Measurements from ENCODE around the gene FGF18. TPM values are rescaled to one million over a fixed set of nuclear protein-coding genes. Genes with fewer than 3 reads are reported as not detected.

FGF18 gene
- total RNA-seq, 1 donor from 2014 or later: 1.7 TPM

DNA sequence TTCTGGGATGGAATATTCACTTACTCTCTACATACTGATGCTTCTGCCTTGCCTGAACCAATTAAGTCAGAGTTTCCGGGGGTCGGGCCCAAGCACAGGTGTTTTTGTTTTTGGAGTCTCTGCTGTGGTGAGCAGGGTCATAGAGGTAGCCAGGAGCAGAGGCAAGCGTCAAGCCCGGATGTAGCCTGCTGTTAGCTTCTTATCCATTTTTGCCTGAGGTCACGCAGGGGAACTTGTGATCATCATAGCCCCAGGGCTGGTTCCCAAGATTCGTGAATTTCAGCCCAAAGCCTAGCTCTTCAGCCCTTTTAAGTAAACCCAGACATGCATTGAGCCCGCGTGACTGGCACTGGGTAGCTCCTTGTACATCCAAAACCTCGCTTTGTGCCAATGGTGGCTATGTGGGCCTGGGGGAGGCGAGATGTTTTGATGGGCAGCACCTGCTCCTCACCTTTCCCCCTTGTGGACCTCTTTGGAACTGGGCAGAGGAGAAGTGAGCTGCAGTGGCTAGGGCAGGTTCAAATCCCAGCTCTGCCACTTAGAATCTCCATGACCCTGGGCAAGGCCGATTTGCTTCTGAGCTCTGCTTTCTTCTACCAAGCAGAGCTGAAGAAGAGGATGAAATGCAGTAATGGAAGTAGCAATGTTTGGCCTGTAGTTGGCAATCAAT is 33.7 kb downstream of the FGF18 start:
- H3K27ac Mint-ChIP-seq: peak overlapping the region; percentile 70
- no peak for DNase-seq (ENCODE audit: extremely low spot score, unreplicated experiment)
- no peaks in the 10 kb centered on the region for H3K9me3 Mint-ChIP-seq
- no peaks in the 10 kb centered on the region for H3K36me3 Mint-ChIP-seq
- peak; percentile 33 for TF ChIP-seq CTCF (conservative IDR thresholded peaks at IDR 0.05)
- peaks cover 31% of the 10 kb centered on the region for H3K4me1 Mint-ChIP-seq (ENCODE audit: unreplicated experiment)
- peaks cover 11% of the 10 kb centered on the region for H3K27me3 Mint-ChIP-seq
- H3K4me3 Mint-ChIP-seq: peak overlapping the region; percentile 18

- H3K4me3 Mint-ChIP-seq: no peak overlapping the region
- DNase-seq (ENCODE audit: extremely low spot score, unreplicated experiment): no peak
- no peaks in the 10 kb centered on the region for H3K36me3 Mint-ChIP-seq
- no peak overlapping the region for H3K27ac Mint-ChIP-seq
- H3K4me1 Mint-ChIP-seq (ENCODE audit: unreplicated experiment): peaks cover 24% of the 10 kb centered on the region
- H3K27me3 Mint-ChIP-seq: peaks cover 7% of the 10 kb centered on the region
- no peaks in the 10 kb centered on the region for H3K9me3 Mint-ChIP-seq
- no peak for TF ChIP-seq CTCF (conservative IDR thresholded peaks at IDR 0.05)
These were observed 34.5 kb downstream of the FGF18 start for GRCh38 chr5:171453988-171454387.

DNA sequence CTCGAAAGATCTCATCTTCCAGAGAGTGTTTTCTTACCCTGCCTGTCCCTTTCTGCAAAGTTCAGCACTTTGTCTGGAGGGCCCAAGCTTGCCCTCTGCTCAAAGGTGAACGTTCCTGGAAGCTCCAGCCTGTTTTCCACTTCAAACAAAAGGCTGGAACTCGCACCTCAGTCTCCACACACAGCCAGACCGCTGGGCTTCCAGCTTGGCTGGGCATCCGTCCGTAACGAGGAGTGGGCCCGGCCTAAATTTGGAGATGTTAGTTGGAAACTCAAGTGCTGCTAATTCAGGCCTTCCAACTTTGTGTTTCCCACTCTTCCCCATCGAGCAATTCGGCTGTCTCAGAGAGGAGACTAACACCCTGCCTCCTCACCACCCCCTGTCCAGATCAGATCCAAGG is 35.1 kb downstream of the FGF18 start:
- H3K27me3 Mint-ChIP-seq: peaks cover 10% of the 10 kb centered on the region
- no peaks in the 10 kb centered on the region for H3K9me3 Mint-ChIP-seq
- no peak for DNase-seq (ENCODE audit: extremely low spot score, unreplicated experiment)
- peaks cover 20% of the 10 kb centered on the region for H3K4me1 Mint-ChIP-seq (ENCODE audit: unreplicated experiment)
- TF ChIP-seq CTCF (conservative IDR thresholded peaks at IDR 0.05): no peak
- no peak overlapping the region for H3K27ac Mint-ChIP-seq
- no peak overlapping the region for H3K4me3 Mint-ChIP-seq
- no peaks in the 10 kb centered on the region for H3K36me3 Mint-ChIP-seq

- Mint-ChIP-seq H3K9me3 (no peaks in the 10 kb centered on the region), H3K4me1 (ENCODE audit: unreplicated experiment) (peaks cover 16% of the 10 kb centered on the region), H3K27ac (no peak overlapping the region), H3K4me3 (no peak overlapping the region), H3K36me3 (no peaks in the 10 kb centered on the region), H3K27me3 (peaks cover 10% of the 10 kb centered on the region)
- TF ChIP-seq CTCF (conservative IDR thresholded peaks at IDR 0.05): no peak
- DNase-seq (ENCODE audit: extremely low spot score, unreplicated experiment): no peak
These were observed 36.1 kb downstream of the FGF18 start for GRCh38 chr5:171455522-171455921.

- peaks cover 15% of the 10 kb centered on the region for H3K4me1 Mint-ChIP-seq (ENCODE audit: unreplicated experiment)
- no peak for DNase-seq (ENCODE audit: extremely low spot score, unreplicated experiment)
- H3K36me3 Mint-ChIP-seq: no peaks in the 10 kb centered on the region
- H3K27me3 Mint-ChIP-seq: peaks cover 9% of the 10 kb centered on the region
- no peaks in the 10 kb centered on the region for H3K9me3 Mint-ChIP-seq
- no peak for TF ChIP-seq CTCF (conservative IDR thresholded peaks at IDR 0.05)
- no peak overlapping the region for H3K4me3 Mint-ChIP-seq
- no peak overlapping the region for H3K27ac Mint-ChIP-seq
These were observed 37.9 kb downstream of the FGF18 start for GRCh38 chr5:171457208-171457981.
